HG03139 (cell line): ENCODE data around the gene LSM14B.
"Not testable (repeated sequence)": the region's sequence is repeated elsewhere in the genome, so short reads cannot be mapped to it uniquely, and the experiment has no call there.

Experiments used
- ATAC-seq: cut with Tn5 transposase; IDR thresholded peaks from one replicate; pipeline ENCODE4 v1.9.1; 2021; ENCODE audit not compliant: unreplicated experiment

The LSM14B gene

GRCh38 chr20:62121776-62122653, at the start of gene LSM14B:
TSS of gene LSM14B (plus strand) at chr20:62122475. CDS start at chr20:62122667, 192 bp downstream.
- peak; percentile 74 for ATAC-seq

- no peak for ATAC-seq
Measured at GRCh38 chr20:62073323-62073722, 49.0 kb upstream of the LSM14B start.

GRCh38 chr20:62079166-62079565, 43.1 kb upstream of the LSM14B start:
- no peak for ATAC-seq

GRCh38 chr20:62080249-62080990, 41.9 kb upstream of the LSM14B start:
- ATAC-seq, result no peak

- no peak for ATAC-seq
Measured at GRCh38 chr20:62083312-62083711, 39.0 kb upstream of the LSM14B start.

- not testable (repeated sequence) for ATAC-seq
Measured at GRCh38 chr20:62084224-62084623, 38.1 kb upstream of the LSM14B start.

GRCh38 chr20:62085206-62085605, 37.1 kb upstream of the LSM14B start:
- no peak for ATAC-seq

GRCh38 chr20:62087227-62087626, 35.0 kb upstream of the LSM14B start:
- ATAC-seq, result no peak

GRCh38 chr20:62087632-62088031, 34.6 kb upstream of the LSM14B start:
- no peak for ATAC-seq

GRCh38 chr20:62088258-62089127, 33.8 kb upstream of the LSM14B start:
- no peak for ATAC-seq

- ATAC-seq, result no peak
Measured at GRCh38 chr20:62089393-62089792, 32.9 kb upstream of the LSM14B start.

- no peak for ATAC-seq
Measured at GRCh38 chr20:62096421-62097380, 25.6 kb upstream of the LSM14B start.

- ATAC-seq, result no peak
Measured at GRCh38 chr20:62097881-62098407, 24.3 kb upstream of the LSM14B start.

- no peak for ATAC-seq
Measured at GRCh38 chr20:62101078-62101477, 21.2 kb upstream of the LSM14B start.

GRCh38 chr20:62103508-62104233, 18.6 kb upstream of the LSM14B start:
- no peak for ATAC-seq

- no peak for ATAC-seq
Measured at GRCh38 chr20:62104234-62104789, 18.0 kb upstream of the LSM14B start.

- ATAC-seq, result no peak
Measured at GRCh38 chr20:62104791-62105345, 17.4 kb upstream of the LSM14B start.

- no peak for ATAC-seq
Measured at GRCh38 chr20:62105592-62105991, 16.7 kb upstream of the LSM14B start.
